ENCODE results near the gene BBS2.

- TF ChIP-seq CTCF (IDR thresholded peaks at IDR 0.05) = no peak
- no peak for TF ChIP-seq EP300 (IDR thresholded peaks at IDR 0.05)
- TF ChIP-seq POLR2A (IDR thresholded peaks at IDR 0.05) = no peak
- no peak for TF ChIP-seq POLR2AphosphoS5 (IDR thresholded peaks at IDR 0.05)
These were observed 44.6 kb downstream of the BBS2 start for GRCh38 chr16:56475201-56475600.

All from upper lobe of left lung (tissue), 4 donors.